GM23338 (cell line): ENCODE data around the gene OTUD4. TPM values are rescaled to one million over a fixed set of nuclear protein-coding genes. Genes with fewer than 3 reads are reported as not detected.

Experiments
- ATAC-seq: fragments of 200-7000 bp; cut with Tn5 transposase; 3 replicates; pipeline ENCODE4 v1.9.1; 2020
- DNase-seq: peaks from one replicate; pipeline ENCODE4 v3.0.0-alpha.2; 2015; ENCODE audit warnings: low spot score
- H2AFZ ChIP-seq: fragments of 200-600 bp; sonication (generic); 2 replicates; pipeline ENCODE4 v1.8.0; 2016; ENCODE audit warnings: antibody characterized with exemption, mild to moderate bottlenecking, moderate library complexity
- H3F3A ChIP-seq: fragments of 200-600 bp; sonication (generic); replicated peaks from 2 replicates; pipeline ENCODE4 v1.8.0; 2017; ENCODE audit warnings: antibody characterized with exemption, mixed run types, low read depth
- H3K27ac ChIP-seq: fragments of 200-600 bp; sonication (generic); 2 replicates; pipeline ENCODE4 v1.6.1; 2016; ENCODE audit warnings: low read depth
- H3K27me3 ChIP-seq: fragments of 200-600 bp; sonication (generic); 2 replicates; pipeline ENCODE4 v1.8.0; 2016; ENCODE audit warnings: mild to moderate bottlenecking, mixed run types, moderate library complexity; ENCODE audit not compliant: insufficient read depth
- H3K36me3 ChIP-seq: fragments of 200-600 bp; sonication (generic); 2 replicates; pipeline ENCODE4 v1.8.0; 2016; ENCODE audit warnings: mild to moderate bottlenecking; ENCODE audit not compliant: insufficient read depth
- H3K4me1 ChIP-seq: fragments of 200-600 bp; sonication (generic); 2 replicates; pipeline ENCODE4 v1.8.0; 2016; ENCODE audit warnings: mild to moderate bottlenecking, moderate library complexity; ENCODE audit not compliant: insufficient read depth
- H3K4me2 ChIP-seq: fragments of 200-600 bp; sonication (generic); 2 replicates; pipeline ENCODE4 v1.7.1; 2017; ENCODE audit warnings: mixed run types
- H3K4me3 ChIP-seq: fragments of 200-600 bp; sonication (generic); 2 replicates; pipeline ENCODE4 v1.6.1; 2016; ENCODE audit warnings: mixed run types
- H3K79me2 ChIP-seq: fragments of 200-600 bp; sonication (generic); replicated peaks from 2 replicates; pipeline ENCODE4 v1.8.0; 2017; ENCODE audit warnings: mild to moderate bottlenecking; ENCODE audit not compliant: insufficient read depth
- H3K9me2 ChIP-seq: fragments of 200-600 bp; sonication (generic); 2 replicates; pipeline ENCODE4 v1.8.0; 2017; ENCODE audit not compliant: insufficient read depth
- H4K20me1 ChIP-seq: fragments of 200-600 bp; sonication (generic); replicated peaks from 2 replicates; pipeline ENCODE4 v1.8.0; 2017; ENCODE audit warnings: mild to moderate bottlenecking; ENCODE audit not compliant: insufficient read depth
- H3K27ac Mint-ChIP-seq: 2 replicates; pipeline ENCODE4 v1.8.0; 2020; ENCODE audit warnings: inconsistent platforms, mild to moderate bottlenecking, moderate library complexity, mixed read lengths
- H3K27me3 Mint-ChIP-seq: 3 replicates; pipeline ENCODE4 v1.8.0; 2022; ENCODE audit warnings: low read depth, mild to moderate bottlenecking, moderate library complexity, mixed read lengths, inconsistent platforms; ENCODE audit not compliant: insufficient read depth, poor library complexity
- H3K36me3 Mint-ChIP-seq: 3 replicates; pipeline ENCODE4 v1.8.0; 2021; ENCODE audit warnings: low read depth, mild to moderate bottlenecking, inconsistent platforms, moderate library complexity, mixed read lengths
- H3K4me1 Mint-ChIP-seq: 3 replicates; pipeline ENCODE4 v1.8.0; 2020; ENCODE audit warnings: mild to moderate bottlenecking, inconsistent platforms, mixed read lengths
- H3K4me3 Mint-ChIP-seq: 3 replicates; pipeline ENCODE4 v1.8.0; 2021; ENCODE audit warnings: moderate library complexity, mild to moderate bottlenecking, inconsistent platforms, mixed read lengths
- H3K9me3 Mint-ChIP-seq: 3 replicates; pipeline ENCODE4 v1.8.0; 2020; ENCODE audit warnings: moderate library complexity, mild to moderate bottlenecking, inconsistent platforms, mixed read lengths
- CREB1 ChIP-seq: fragments of 250-450 bp; sonication (Bioruptor Pico); IDR thresholded peaks from 2 replicates; pipeline ENCODE4 v1.5.0; 2020; ENCODE audit warnings: low read depth, mild to moderate bottlenecking, moderate library complexity
- CTCF ChIP-seq, 2 experiments: fragments of 200-600 bp in 1 of 2; sonication (generic) in 1 of 2; conservative IDR thresholded peaks; 2 replicates each; pipeline versions ENCODE4 v1.5.1 to v1.6.1; 2016 to 2017; ENCODE audit warnings: antibody characterized with exemption in 2 of 2, low read depth in 2 of 2, mild to moderate bottlenecking in 2 of 2, moderate library complexity in 1 of 2
- ETS1 ChIP-seq: IDR thresholded peaks from 2 replicates; pipeline ENCODE4 v1.6.1; 2016; ENCODE audit warnings: antibody characterized with exemption
- EZH2 ChIP-seq: fragments of 200-600 bp; sonication (generic); IDR thresholded peaks from one replicate; pipeline ENCODE4 v1.8.0; 2017; ENCODE audit warnings: antibody characterized with exemption, mild to moderate bottlenecking, low read depth; ENCODE audit not compliant: unreplicated experiment
- EZH2phosphoT487 ChIP-seq: fragments of 200-600 bp; sonication (generic); IDR thresholded peaks from one replicate; pipeline ENCODE4 v1.8.1; 2018; ENCODE audit warnings: antibody characterized with exemption; ENCODE audit not compliant: unreplicated experiment
- JUNB ChIP-seq: IDR thresholded peaks from one replicate; pipeline ENCODE4 v1.6.1; 2016; ENCODE audit warnings: antibody characterized with exemption; ENCODE audit not compliant: unreplicated experiment
- NANOG ChIP-seq: IDR thresholded peaks from 2 replicates; pipeline ENCODE4 v1.6.1; 2016; ENCODE audit warnings: antibody characterized with exemption, borderline replicate concordance
- POLR2AphosphoS5 ChIP-seq: IDR thresholded peaks from 2 replicates; pipeline ENCODE4 v1.6.1; 2016; ENCODE audit warnings: antibody characterized with exemption, low read depth
- REST ChIP-seq: IDR thresholded peaks from one replicate; pipeline ENCODE4 v1.6.1; 2018; ENCODE audit warnings: antibody characterized with exemption; ENCODE audit not compliant: unreplicated experiment
- STAT1 ChIP-seq: IDR thresholded peaks from one replicate; pipeline ENCODE4 v1.6.1; 2016; ENCODE audit warnings: antibody characterized with exemption; ENCODE audit not compliant: unreplicated experiment
- ZNF114 ChIP-seq: fragments of 250-450 bp; sonication (Bioruptor Pico); IDR thresholded peaks from 2 replicates; pipeline ENCODE4 v1.5.0; 2020; ENCODE audit warnings: mild to moderate bottlenecking, moderate library complexity
- ZNF331 ChIP-seq: fragments of 250-450 bp; sonication (Bioruptor Pico); IDR thresholded peaks from 2 replicates; pipeline ENCODE4 v1.5.0; 2020; ENCODE audit warnings: low read depth, mild to moderate bottlenecking, moderate library complexity
- ZNF462 ChIP-seq: fragments of 250-450 bp; sonication (Bioruptor Pico); IDR thresholded peaks from 2 replicates; pipeline ENCODE4 v1.5.0; 2020; ENCODE audit warnings: mild to moderate bottlenecking, moderate library complexity
- polyA plus RNA-seq: library from polyadenylated mRNA; unstranded; fragments of >200 nt; fragmentation: Nextera tagmentation; extraction: Ambion mirVana; gene quantifications from 2 replicates; pipeline ENCODE4 v1.2.1, GENCODE V29; 2016
- total RNA-seq: library from RNA; depleted of rRNA; stranded (reverse); fragments of >200 nt; shearing (Covaris generic); gene quantifications from 2 replicates; pipeline ENCODE4 v1.2.3, GENCODE V29; 2014

OTUD4 gene
- total and polyA plus RNA-seq, 2 experiments from 2014 or later: 17.9 to 53.2 TPM

GRCh38 chr4:145097821-145098674 is 82.3 kb downstream of the OTUD4 start, which contains the start of the genes ABCE1 and ANAPC10:
Gene ABCE1 (plus strand): TSS chr4:145098311. CDS start chr4:145104413, 6,102 bp downstream.
Gene ANAPC10 (minus strand): TSS chr4:145098196. CDS start chr4:145096099, 2,097 bp downstream.
- H3K4me1 ChIP-seq: peaks cover 19% of the 10 kb centered on the region
- ATAC-seq (peak; percentile 92), DNase-seq (peak; percentile 100)
- peaks cover 22% of the 10 kb centered on the region for H3K36me3 ChIP-seq
- H3K4me3 Mint-ChIP-seq: peak within 1 kb of the TSS; percentile 95
- peak within 1 kb of the TSS; percentile 93 for H3K4me3 ChIP-seq
- H3K9me3 Mint-ChIP-seq: peaks cover 10% of the 10 kb centered on the region
- H4K20me1 ChIP-seq: peaks cover 16% of the 10 kb centered on the region
- no peaks in the 10 kb centered on the region for H3F3A ChIP-seq
- H3K79me2 ChIP-seq: peaks cover 95% of the 10 kb centered on the region
- peak within 1 kb of the TSS; percentile 99 for H3K27ac Mint-ChIP-seq
- no peaks in the 10 kb centered on the region for H3K9me2 ChIP-seq
- peak within 1 kb of the TSS; percentile 90 for H3K27ac ChIP-seq
- no peak for TF ChIP-seq ZNF331 (CRISPR knock-in tag)
- no peak for TF ChIP-seq JUNB
- TF ChIP-seq ZNF462: no peak
- peak; percentile 98 for TF ChIP-seq POLR2AphosphoS5
- TF ChIP-seq CTCF (conservative IDR thresholded peaks at IDR 0.05; ENCODE audit: low read depth in 2 of 2): no peak
- TF ChIP-seq ETS1: peak; percentile 86
- no peak for TF ChIP-seq ZNF114
- TF ChIP-seq CREB1 (CRISPR knock-in tag): peak; percentile 99
- TF ChIP-seq NANOG: no peak
- no peak for TF ChIP-seq REST
- TF ChIP-seq EZH2: no peak
- TF ChIP-seq STAT1: no peak
- no peak for TF ChIP-seq EZH2phosphoT487
- H2AFZ ChIP-seq: peak within 1 kb of the TSS; percentile 81
- peaks cover 34% of the 10 kb centered on the region for H3K36me3 Mint-ChIP-seq
- H3K27me3 Mint-ChIP-seq: peaks cover 5% of the 10 kb centered on the region
- no peaks in the 10 kb centered on the region for H3K27me3 ChIP-seq
- peak within 1 kb of the TSS; percentile 93 for H3K4me2 ChIP-seq
- H3K4me1 Mint-ChIP-seq: peaks cover 5% of the 10 kb centered on the region; the same call in 2 of the 3 replicates
